K562 (cell line): ENCODE results near the gene EZH2. TPM values are rescaled to one million over a fixed set of nuclear protein-coding genes. Genes with fewer than 3 reads are reported as not detected.
A peak's percentile ranks its signal among the peaks of the same experiment; 100 is the strongest.

Experiments used
- MXI1 ChIP-seq: IDR thresholded peaks from 2 replicates; pipeline ENCODE4 v1.6.1; 2011; ENCODE audit warnings: low read depth, mild to moderate bottlenecking, improper control_type of control experiment, low read length
- PRPF4 ChIP-seq: fragments of 200-400 bp; formaldehyde crosslinking; IDR thresholded peaks from one replicate; pipeline ENCODE4 v1.6.1; 2017; ENCODE audit warnings: low read length, low read depth, mild to moderate bottlenecking; ENCODE audit not compliant: insufficient read depth, poor library complexity, severe bottlenecking
- ZNF668 ChIP-seq: fragments of 250-450 bp; sonication (Bioruptor Pico); IDR thresholded peaks from 2 replicates; pipeline ENCODE4 v1.8.0; 2022; ENCODE audit warnings: mild to moderate bottlenecking, inconsistent platforms
- ZNF766 ChIP-seq: fragments of 200-800 bp; sonication (Bioruptor generic); conservative IDR thresholded peaks from 2 replicates; pipeline ENCODE4 v1.6.1; 2016; ENCODE audit warnings: missing genetic modification characterization, missing compliant biosample characterization
- polyA plus RNA-seq, 8 experiments: library from polyadenylated mRNA; depleted of rRNA in 4 of 8; stranded (reverse) in 5 of 8; unstranded in 3 of 8; fragments of >200 nt; fragmentation: Nextera tagmentation in 2 of 8; fragmentation: Illumina TruSeq in 1 of 8; extraction: Ambion mirVana in 2 of 8; extraction: Trizol in 1 of 8; gene quantifications; 2 replicates each; pipeline versions ENCODE4 v1.2.1 to v1.2.3, GENCODE V29; 2011 to 2014; ENCODE audit warnings: inconsistent platforms in 1 of 8, missing spikeins in 1 of 8
- total RNA-seq, 7 experiments: library from RNA; depleted of rRNA in 6 of 7; stranded (reverse); fragments of >200 nt in 6 of 7; fragmentation: Illumina TruSeq in 2 of 7; extraction: Trizol in 2 of 7; gene quantifications; 2 replicates each; pipeline versions ENCODE4 v1.2.1 to v1.2.3, GENCODE V29; 2011 to 2021; ENCODE audit warnings: low replicate concordance in 1 of 7
- TF ChIP-seq, protein P1 (sequence below), 3 experiments: fragments of 200-800 bp in 1 of 3; fragments of 250-450 bp in 1 of 3; fragments of 450-650 bp in 1 of 3; sonication (Bioruptor Pico) in 1 of 3; sonication (Bioruptor generic) in 1 of 3; formaldehyde crosslinking in 1 of 3; IDR thresholded peaks; 2 replicates each; pipeline versions ENCODE4 v1.6.1 to v1.8.0; 2016 to 2022; ENCODE audit warnings: mild to moderate bottlenecking in 2 of 3, missing genetic modification characterization in 2 of 3, missing compliant biosample characterization in 1 of 3, moderate library complexity in 1 of 3
- TF ChIP-seq, protein P2 (sequence below): fragments of 450-650 bp; formaldehyde crosslinking; IDR thresholded peaks from 2 replicates; pipeline ENCODE4 v1.4.0; 2020; ENCODE audit warnings: mild to moderate bottlenecking, moderate library complexity
- TF ChIP-seq, protein P3 (sequence below), 2 experiments: fragments of 150-350 bp in 1 of 2; IDR thresholded peaks; 2 replicates each; pipeline ENCODE4 v1.6.1; 2012 to 2016; ENCODE audit warnings: low read depth in 2 of 2, low read length in 2 of 2, mild to moderate bottlenecking in 1 of 2, moderate library complexity in 1 of 2
- TF ChIP-seq, protein P4 (sequence below): fragments of 250-450 bp; sonication (Bioruptor Pico); IDR thresholded peaks from 2 replicates; pipeline ENCODE4 v1.9.0; 2021; ENCODE audit warnings: mild to moderate bottlenecking

EZH2 gene
- total and polyA plus RNA-seq, 9 of the 15 experiments (the other 6 are each of a cell fraction or from before 2014, with no cell fraction given) = 48.7 to 175 (median 98.6) TPM

DNA sequence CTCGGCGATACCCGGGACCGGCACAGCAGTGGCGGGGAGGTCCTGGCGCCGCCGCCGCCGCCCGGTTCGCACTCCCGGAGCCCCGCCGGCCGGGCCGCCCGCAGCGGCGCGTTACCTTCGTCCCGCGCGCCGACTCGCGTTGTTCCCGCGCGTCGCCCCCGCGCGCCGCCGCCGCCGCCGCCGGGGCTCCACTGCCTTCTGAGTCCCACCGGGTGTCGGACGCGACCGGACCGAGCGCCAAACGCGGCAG is at the start of gene EZH2 (continued):
- TF ChIP-seq, protein P1, sequence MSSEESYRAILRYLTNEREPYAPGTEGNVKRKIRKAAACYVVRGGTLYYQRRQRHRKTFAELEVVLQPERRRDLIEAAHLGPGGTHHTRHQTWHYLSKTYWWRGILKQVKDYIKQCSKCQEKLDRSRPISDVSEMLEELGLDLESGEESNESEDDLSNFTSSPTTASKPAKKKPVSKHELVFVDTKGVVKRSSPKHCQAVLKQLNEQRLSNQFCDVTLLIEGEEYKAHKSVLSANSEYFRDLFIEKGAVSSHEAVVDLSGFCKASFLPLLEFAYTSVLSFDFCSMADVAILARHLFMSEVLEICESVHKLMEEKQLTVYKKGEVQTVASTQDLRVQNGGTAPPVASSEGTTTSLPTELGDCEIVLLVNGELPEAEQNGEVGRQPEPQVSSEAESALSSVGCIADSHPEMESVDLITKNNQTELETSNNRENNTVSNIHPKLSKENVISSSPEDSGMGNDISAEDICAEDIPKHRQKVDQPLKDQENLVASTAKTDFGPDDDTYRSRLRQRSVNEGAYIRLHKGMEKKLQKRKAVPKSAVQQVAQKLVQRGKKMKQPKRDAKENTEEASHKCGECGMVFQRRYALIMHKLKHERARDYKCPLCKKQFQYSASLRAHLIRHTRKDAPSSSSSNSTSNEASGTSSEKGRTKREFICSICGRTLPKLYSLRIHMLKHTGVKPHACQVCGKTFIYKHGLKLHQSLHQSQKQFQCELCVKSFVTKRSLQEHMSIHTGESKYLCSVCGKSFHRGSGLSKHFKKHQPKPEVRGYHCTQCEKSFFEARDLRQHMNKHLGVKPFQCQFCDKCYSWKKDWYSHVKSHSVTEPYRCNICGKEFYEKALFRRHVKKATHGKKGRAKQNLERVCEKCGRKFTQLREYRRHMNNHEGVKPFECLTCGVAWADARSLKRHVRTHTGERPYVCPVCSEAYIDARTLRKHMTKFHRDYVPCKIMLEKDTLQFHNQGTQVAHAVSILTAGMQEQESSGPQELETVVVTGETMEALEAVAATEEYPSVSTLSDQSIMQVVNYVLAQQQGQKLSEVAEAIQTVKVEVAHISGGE (CRISPR knock-in tag; IDR thresholded peaks at IDR 0.05) = peak in 1 of 3 experiments; percentile 79; a peak in 2 of 6 replicates
- peak; percentile 25 for TF ChIP-seq PRPF4
- TF ChIP-seq, protein P2, sequence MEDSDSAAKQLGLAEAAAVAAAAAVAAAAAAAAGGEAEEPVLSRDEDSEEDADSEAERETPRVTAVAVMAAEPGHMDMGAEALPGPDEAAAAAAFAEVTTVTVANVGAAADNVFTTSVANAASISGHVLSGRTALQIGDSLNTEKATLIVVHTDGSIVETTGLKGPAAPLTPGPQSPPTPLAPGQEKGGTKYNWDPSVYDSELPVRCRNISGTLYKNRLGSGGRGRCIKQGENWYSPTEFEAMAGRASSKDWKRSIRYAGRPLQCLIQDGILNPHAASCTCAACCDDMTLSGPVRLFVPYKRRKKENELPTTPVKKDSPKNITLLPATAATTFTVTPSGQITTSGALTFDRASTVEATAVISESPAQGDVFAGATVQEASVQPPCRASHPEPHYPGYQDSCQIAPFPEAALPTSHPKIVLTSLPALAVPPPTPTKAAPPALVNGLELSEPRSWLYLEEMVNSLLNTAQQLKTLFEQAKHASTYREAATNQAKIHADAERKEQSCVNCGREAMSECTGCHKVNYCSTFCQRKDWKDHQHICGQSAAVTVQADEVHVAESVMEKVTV (CRISPR knock-in tag) = no peak
- peak; percentile 70; the same call in 1 of the 2 replicates for TF ChIP-seq ZNF668 (CRISPR knock-in tag)
- 0 out of 2 replicates have a peak, but pooled peaks have one; percentile 14 for TF ChIP-seq ZNF766 (CRISPR knock-in tag)
- no peak for TF ChIP-seq MXI1
- TF ChIP-seq, protein P3, sequence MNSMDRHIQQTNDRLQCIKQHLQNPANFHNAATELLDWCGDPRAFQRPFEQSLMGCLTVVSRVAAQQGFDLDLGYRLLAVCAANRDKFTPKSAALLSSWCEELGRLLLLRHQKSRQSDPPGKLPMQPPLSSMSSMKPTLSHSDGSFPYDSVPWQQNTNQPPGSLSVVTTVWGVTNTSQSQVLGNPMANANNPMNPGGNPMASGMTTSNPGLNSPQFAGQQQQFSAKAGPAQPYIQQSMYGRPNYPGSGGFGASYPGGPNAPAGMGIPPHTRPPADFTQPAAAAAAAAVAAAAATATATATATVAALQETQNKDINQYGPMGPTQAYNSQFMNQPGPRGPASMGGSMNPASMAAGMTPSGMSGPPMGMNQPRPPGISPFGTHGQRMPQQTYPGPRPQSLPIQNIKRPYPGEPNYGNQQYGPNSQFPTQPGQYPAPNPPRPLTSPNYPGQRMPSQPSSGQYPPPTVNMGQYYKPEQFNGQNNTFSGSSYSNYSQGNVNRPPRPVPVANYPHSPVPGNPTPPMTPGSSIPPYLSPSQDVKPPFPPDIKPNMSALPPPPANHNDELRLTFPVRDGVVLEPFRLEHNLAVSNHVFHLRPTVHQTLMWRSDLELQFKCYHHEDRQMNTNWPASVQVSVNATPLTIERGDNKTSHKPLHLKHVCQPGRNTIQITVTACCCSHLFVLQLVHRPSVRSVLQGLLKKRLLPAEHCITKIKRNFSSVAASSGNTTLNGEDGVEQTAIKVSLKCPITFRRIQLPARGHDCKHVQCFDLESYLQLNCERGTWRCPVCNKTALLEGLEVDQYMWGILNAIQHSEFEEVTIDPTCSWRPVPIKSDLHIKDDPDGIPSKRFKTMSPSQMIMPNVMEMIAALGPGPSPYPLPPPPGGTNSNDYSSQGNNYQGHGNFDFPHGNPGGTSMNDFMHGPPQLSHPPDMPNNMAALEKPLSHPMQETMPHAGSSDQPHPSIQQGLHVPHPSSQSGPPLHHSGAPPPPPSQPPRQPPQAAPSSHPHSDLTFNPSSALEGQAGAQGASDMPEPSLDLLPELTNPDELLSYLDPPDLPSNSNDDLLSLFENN (IDR thresholded peaks at IDR 0.05; ENCODE audit: low read depth in 2 of 2, low read length in 2 of 2) = peak in 1 of 2 experiments; percentile 46; a peak in 1 of 4 replicates
- TF ChIP-seq, protein P4, sequence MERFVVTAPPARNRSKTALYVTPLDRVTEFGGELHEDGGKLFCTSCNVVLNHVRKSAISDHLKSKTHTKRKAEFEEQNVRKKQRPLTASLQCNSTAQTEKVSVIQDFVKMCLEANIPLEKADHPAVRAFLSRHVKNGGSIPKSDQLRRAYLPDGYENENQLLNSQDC (CRISPR knock-in tag) = peak; percentile 66; the same call in 1 of the 2 replicates
